ENCODE results near the gene USP22. TPM values are rescaled to one million over a fixed set of nuclear protein-coding genes. Genes with fewer than 3 reads are reported as not detected.
A peak's percentile ranks its signal among the peaks of the same experiment; 100 is the strongest.

Gene USP22
- total and polyA plus RNA-seq, 2 of the 4 experiments (the other 2 are of a cell fraction) = 161 to 319 TPM

GRCh38 chr17:20975566-20975965 lies 67.2 kb downstream of the USP22 start:
- dilution Hi-C loops (cut with HindIII; ENCODE audit: low sequenced_read_pairs, unreplicated experiment) = no loop called here
- no TSS peak for BruUV-seq (replicated peaks)

More at GRCh38 chr17:20975566-20975965, 67.2 kb downstream of the USP22 start:
- H3K56ac ChIP-seq (ENCODE audit: extremely low read depth, insufficient read depth, low read length) = no peak overlapping the region
- DNase-seq (peak; percentile 25), ATAC-seq (ENCODE audit: low read depth) (no peak)
- H3K27me3 ChIP-seq (ENCODE audit: control insufficient read depth, insufficient read depth, low read length) = peaks cover 42% of the 10 kb centered on the region
- no peak for TF ChIP-seq MAFK (IDR thresholded peaks at IDR 0.05; ENCODE audit: low read depth, low read length)
- no peak for TF ChIP-seq SMC3 (IDR thresholded peaks at IDR 0.05; ENCODE audit: low read depth, low read length)
- peak; percentile 23; the same call in 1 of the 2 replicates for TF ChIP-seq NFE2L2 (IDR thresholded peaks at IDR 0.05; ENCODE audit: low read depth, low read length)
- TF ChIP-seq ELK1 (IDR thresholded peaks at IDR 0.05; ENCODE audit: borderline replicate concordance, low read depth, low read length) = no peak
- no peak overlapping the region for H3K9ac ChIP-seq (ENCODE audit: low read depth, low read length)
- no peaks in the 10 kb centered on the region for H4K20me1 ChIP-seq (ENCODE audit: insufficient read depth, low read length)
- H3K23ac ChIP-seq (ENCODE audit: low read depth, low read length) = no peak overlapping the region
- no peak overlapping the region for H2BK120ac ChIP-seq (ENCODE audit: low read depth, low read length)
- no peak overlapping the region for H2BK20ac ChIP-seq (ENCODE audit: low read depth, low read length)
- H3K27ac ChIP-seq (ENCODE audit: insufficient read depth, low read length) = no peak overlapping the region
- no peak overlapping the region for H2AFZ ChIP-seq (replicated peaks; ENCODE audit: low read length, poor library complexity)
- no peak overlapping the region for H2BK5ac ChIP-seq (ENCODE audit: low read depth, low read length, poor library complexity, severe bottlenecking)
- in situ Hi-C loops (cut with MboI; ENCODE audit: low sequenced_read_pairs) (no loop called here), intact Hi-C loops (cut with micrococcal nuclease) (no loop called here)
- ChIA-PET POLR2A (ENCODE audit: unreplicated experiment) (no interaction called here), CTCF (no interaction called here)
- no peak overlapping the region for H2AK5ac ChIP-seq (ENCODE audit: low read depth, low read length)
- H3K18ac ChIP-seq (ENCODE audit: low read depth, low read length) = no peak overlapping the region
- no peak overlapping the region for H4K5ac ChIP-seq (ENCODE audit: low read depth, low read length)
- no peak overlapping the region for H3K4me2 ChIP-seq (ENCODE audit: low read depth, low read length)
- no peak overlapping the region for H4K8ac ChIP-seq (ENCODE audit: low read depth in 2 of 2, low read length in 2 of 2)
- no CpG with 5 or more reads among the region's 1 CpG for WGBS, 2 experiments (ENCODE audit: extremely low coverage in 2 of 2, insufficient read length in 1 of 2)
- H3K4ac ChIP-seq (ENCODE audit: low read depth, low read length) = no peak overlapping the region
- no peak overlapping the region for H4K91ac ChIP-seq (ENCODE audit: insufficient read depth, low read depth, low read length)
- no peak overlapping the region for H2BK15ac ChIP-seq (ENCODE audit: low read depth, low read length)
- no peaks in the 10 kb centered on the region for H3K79me1 ChIP-seq (ENCODE audit: low read depth in 1 of 2, low read length in 2 of 2)
- H3K36me3 ChIP-seq (ENCODE audit: control insufficient read depth, insufficient read depth, low read length) = no peaks in the 10 kb centered on the region
- no peak overlapping the region for H2AK9ac ChIP-seq (replicated peaks; ENCODE audit: low read depth, low read length, poor library complexity)
- no peaks in the 10 kb centered on the region for H3K9me3 ChIP-seq (ENCODE audit: control insufficient read depth, insufficient read depth, low read length)
- H3K4me1 ChIP-seq (ENCODE audit: control insufficient read depth, insufficient read depth, low read length) = no peaks in the 10 kb centered on the region
- H3K4me3 ChIP-seq (ENCODE audit: insufficient read depth, low read depth, low read length) = no peak overlapping the region
- no peak overlapping the region for H3K14ac ChIP-seq (replicated peaks; ENCODE audit: low read depth, low read length)
- H3K9me1 ChIP-seq (ENCODE audit: insufficient read depth, low read length) = no peaks in the 10 kb centered on the region
